IPS-NIHi7 (cell line): Measurements from ENCODE around the gene SCN9A.
A peak's percentile ranks its signal among the peaks of the same experiment; 100 is the strongest.
"Not testable (repeated sequence)": the region's sequence is repeated elsewhere in the genome, so short reads cannot be mapped to it uniquely, and the experiment has no call there.

Experiments
- DNase-seq: peaks from one replicate; pipeline ENCODE4 v3.0.0; 2012; ENCODE audit warnings: mixed read lengths; ENCODE audit errors: extremely low spot score

Gene SCN9A

DNA sequence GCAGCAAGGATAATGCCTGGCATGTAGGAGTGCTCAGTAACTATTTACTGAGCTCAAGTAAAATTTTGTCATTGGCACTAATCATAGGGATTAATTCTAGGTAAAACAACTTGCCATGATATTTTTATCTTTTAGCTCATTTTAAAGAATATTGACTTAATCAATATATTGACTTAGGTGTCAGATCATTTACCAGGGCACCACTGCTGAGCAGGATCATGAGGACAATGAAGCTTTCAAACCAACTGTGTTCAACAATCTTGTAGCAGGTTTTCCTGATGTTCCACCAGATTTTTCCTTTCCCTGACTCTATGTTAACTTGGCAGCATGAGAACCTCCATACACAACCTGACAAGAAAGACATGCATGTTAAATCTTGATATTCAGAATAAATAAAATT is 133.4 kb downstream of the SCN9A start:
- no peak for DNase-seq

GRCh38 chr2:166240387-166241313 is 135.1 kb downstream of the SCN9A start:
- DNase-seq, result no peak

GRCh38 chr2:166239548-166239947 is 136.2 kb downstream of the SCN9A start:
- peak; percentile 13 for DNase-seq

GRCh38 chr2:166238176-166238575 is 137.6 kb downstream of the SCN9A start:
- no peak for DNase-seq

DNA sequence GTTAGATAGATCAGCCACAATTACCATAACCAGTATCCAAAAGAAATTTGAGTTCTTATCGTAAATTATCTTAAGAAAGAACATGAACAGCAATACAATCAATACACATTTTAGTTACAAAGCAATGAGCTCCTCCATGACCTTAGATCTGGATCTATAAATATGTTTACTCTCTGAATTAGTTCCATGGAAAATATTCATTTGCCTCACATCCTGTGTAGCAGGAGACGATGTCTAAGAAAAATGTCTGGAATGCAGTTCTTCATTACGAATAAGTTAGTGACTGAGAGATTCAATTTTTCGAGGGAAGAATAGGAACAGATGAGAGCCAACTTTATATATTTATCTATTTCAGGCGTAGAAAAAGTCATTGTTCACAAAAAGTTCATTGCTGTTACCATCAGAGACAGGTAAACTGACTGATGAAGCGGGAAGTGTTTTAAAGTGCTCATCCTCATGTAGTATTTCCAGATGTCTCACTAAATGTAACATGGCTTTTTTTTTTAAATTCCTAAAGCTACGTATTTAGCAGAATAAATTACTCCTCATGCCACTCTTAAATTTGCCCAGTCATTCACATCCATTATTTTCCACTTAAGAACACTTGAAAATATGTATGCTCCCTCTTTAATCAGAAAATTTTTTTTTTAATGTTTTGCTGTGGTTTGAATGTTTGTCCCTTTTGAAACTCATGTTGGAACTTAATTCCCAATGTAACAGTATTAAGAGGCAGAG is 141.5 kb downstream of the SCN9A start:
- no peak for DNase-seq

GRCh38 chr2:166233244-166233643 is 142.5 kb downstream of the SCN9A start:
- no peak for DNase-seq

- no peak for DNase-seq
These were observed 145.0 kb downstream of the SCN9A start for GRCh38 chr2:166230724-166231070.

DNA sequence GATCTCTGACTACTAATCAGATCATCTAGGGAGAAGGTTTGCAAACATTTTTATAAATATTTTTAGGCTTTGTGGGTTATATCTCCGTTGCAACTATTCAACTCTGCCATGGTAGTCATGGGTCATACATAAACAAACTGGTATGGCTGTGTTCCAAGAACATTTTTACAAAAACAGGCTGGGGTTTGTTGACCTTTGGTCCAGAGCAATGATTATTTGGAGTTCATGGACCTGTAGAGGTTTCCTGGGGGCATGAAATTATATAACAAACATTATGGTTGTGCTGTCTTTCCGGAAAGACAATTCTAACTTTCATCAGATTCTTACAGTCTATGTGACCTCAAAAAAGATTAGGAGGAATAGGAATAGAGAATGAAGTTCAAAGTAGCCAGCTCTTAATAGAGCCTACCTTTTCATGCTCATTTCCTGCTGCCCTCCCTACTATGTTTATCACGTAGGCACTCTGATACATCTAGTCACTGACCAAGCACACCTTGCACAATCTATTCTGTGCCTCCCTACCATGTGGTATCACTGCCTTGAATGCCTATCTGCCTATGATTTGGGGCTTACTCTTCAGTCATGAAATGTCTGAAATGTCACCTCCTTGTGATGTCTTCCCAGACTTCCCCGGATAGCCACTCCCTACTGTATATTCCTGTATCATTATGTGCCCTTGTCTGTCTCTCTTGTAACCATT is 145.6 kb downstream of the SCN9A start:
- DNase-seq, result no peak

DNA sequence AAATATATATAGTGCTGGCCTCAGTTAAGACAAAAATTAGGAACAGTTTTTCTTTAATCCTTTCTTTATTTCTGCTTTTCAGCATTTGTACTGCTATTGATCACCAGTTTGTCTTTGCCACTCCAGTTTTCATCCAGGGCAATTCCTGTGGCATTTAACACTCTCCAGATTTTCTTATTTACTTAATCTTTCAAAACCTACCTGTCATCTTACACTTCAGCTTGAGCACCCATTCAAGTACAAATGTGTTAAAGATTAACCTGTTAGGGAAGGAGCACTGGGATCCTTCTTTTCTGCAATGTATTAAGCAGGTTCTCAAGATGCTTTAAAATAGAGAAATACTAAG is 146.1 kb downstream of the SCN9A start:
- no peak for DNase-seq

DNA sequence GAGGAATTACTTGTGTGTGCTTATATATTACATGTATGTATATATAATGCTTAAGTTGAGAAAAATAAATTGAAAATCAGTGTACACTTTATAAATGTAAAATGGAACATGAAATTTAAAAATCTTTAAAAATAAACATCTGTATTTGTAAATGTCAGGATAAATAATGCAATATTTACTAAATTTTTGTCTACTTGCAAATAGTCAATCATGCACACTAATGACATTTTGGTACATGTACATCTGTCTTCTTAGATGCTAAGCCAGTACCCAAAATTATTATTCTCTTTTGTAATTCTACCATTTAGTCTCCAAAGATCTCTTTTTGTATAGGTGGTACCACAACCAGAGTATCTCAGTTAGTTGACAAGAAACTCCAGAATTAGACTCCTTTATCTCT is 151.5 kb downstream of the SCN9A start:
- no peak for DNase-seq

DNA sequence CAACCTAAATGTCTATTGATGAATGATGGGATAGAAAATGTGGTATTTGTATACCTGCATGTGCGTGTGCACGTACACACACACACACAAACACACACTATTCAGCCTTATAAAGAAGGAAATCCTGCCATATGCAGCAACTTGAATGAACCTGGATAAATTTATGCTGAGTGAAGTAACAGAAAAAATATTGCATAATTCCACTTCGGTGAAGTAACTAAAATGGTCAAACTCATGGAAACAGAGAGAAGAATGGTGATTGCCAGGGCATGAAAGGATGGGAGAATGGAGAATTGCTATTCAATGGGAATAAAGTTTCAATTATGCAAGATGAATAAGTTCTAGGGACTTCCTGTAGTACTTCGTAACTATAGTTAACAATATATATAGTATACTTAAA is 152.4 kb downstream of the SCN9A start:
- no peak for DNase-seq

GRCh38 chr2:166211079-166211478 is 164.7 kb downstream of the SCN9A start:
- DNase-seq, result no peak

- DNase-seq, result not testable (repeated sequence)
These were observed 165.8 kb downstream of the SCN9A start for GRCh38 chr2:166209944-166210343.

GRCh38 chr2:166209367-166209766 is 166.4 kb downstream of the SCN9A start:
- DNase-seq, result not testable (repeated sequence)

DNA sequence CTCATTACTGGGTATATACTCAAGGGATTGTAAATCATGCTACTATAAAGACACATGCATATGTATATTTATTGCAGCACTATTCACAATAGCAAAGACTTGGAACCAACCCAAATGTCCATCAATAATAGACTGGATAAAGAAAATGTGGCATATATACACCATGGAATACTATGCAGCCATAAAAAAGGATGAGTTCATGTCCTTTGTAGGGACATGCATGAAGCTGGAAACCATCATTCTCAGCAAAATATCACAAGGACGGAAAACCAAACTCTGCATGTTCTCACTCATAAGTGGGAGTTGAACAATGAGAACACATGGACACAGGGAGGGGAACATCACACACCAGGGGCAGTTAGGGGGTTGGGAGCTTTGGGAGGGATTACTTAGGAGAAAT is 169.6 kb downstream of the SCN9A start:
- not testable (repeated sequence) for DNase-seq

GRCh38 chr2:166202778-166203177 is 173.0 kb downstream of the SCN9A start:
- DNase-seq, result no peak

DNA sequence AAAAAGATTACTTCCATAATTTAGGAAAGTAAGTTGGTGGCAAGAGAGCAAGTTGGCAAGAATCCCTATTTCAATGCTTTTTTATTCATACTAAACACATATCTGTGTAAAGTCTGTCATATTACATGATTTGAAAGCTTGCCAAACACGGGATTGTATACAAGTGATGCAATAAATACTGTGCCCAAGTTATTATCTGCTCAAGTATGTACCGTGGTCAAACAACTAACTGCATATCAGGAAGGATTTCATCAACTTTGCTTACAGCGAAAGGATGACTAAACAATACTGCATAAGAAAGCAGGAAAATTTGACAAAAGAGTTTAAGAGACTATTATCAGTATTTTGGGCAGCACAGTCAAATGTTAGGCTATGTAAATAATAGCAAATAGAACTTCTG is 178.3 kb downstream of the SCN9A start:
- DNase-seq, result no peak

- no peak for DNase-seq
These were observed 182.3 kb downstream of the SCN9A start for GRCh38 chr2:166193407-166193806.

DNA sequence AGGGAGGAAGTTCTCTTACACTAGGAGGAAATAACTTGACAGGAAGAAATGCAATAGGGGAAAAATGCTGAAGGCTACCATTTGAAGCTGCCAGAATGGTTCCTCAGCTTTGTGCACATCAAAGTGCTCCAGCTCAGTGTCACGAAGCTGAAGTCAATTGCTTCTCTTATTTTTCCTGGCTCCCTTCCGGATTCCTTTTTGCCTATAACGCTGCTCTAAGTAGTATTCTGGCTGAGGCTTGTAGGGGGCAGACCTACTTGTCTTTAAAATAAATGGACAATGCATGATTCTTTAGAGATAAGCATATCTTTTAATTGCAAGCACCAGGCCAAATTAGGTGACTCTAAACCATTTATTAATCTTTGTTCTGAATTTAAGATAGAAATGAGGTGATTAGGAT is 187.7 kb downstream of the SCN9A start:
- no peak for DNase-seq

GRCh38 chr2:166184789-166185188 is 191.0 kb downstream of the SCN9A start:
- DNase-seq, result no peak

- DNase-seq, result no peak
These were observed 194.0 kb downstream of the SCN9A start for GRCh38 chr2:166181813-166182154.

- peak; percentile 57 for DNase-seq
These were observed 194.6 kb downstream of the SCN9A start for GRCh38 chr2:166180951-166181812.
